ENCODE measurements around the gene SNTA1. TPM values are rescaled to one million over a fixed set of nuclear protein-coding genes. Genes with fewer than 3 reads are reported as not detected.

SNTA1 gene
- total and polyA plus RNA-seq, 2 of the 13 experiments (the other 11 are each of a cell fraction or from before 2014, with no cell fraction given) = 16.4 to 18.3 TPM

- TF ChIP-seq, protein P1, sequence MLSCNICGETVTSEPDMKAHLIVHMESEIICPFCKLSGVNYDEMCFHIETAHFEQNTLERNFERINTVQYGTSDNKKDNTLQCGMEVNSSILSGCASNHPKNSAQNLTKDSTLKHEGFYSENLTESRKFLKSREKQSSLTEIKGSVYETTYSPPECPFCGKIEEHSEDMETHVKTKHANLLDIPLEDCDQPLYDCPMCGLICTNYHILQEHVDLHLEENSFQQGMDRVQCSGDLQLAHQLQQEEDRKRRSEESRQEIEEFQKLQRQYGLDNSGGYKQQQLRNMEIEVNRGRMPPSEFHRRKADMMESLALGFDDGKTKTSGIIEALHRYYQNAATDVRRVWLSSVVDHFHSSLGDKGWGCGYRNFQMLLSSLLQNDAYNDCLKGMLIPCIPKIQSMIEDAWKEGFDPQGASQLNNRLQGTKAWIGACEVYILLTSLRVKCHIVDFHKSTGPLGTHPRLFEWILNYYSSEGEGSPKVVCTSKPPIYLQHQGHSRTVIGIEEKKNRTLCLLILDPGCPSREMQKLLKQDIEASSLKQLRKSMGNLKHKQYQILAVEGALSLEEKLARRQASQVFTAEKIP (CRISPR knock-in tag; IDR thresholded peaks at IDR 0.05; ENCODE audit: borderline replicate concordance) = no peak
- TF ChIP-seq ZNF749 (CRISPR knock-in tag; IDR thresholded peaks at IDR 0.05; ENCODE audit: borderline replicate concordance) = no peak; the same call in 1 of the 2 replicates
- TF ChIP-seq ESRRA (CRISPR knock-in tag; IDR thresholded peaks at IDR 0.05; ENCODE audit: low read depth) = no peak
- TF ChIP-seq NFE2L2 (IDR thresholded peaks at IDR 0.05; ENCODE audit: low read length) = no peak
- no peak for TF ChIP-seq JUND (CRISPR knock-in tag; IDR thresholded peaks at IDR 0.05)
- TF ChIP-seq, protein P2, sequence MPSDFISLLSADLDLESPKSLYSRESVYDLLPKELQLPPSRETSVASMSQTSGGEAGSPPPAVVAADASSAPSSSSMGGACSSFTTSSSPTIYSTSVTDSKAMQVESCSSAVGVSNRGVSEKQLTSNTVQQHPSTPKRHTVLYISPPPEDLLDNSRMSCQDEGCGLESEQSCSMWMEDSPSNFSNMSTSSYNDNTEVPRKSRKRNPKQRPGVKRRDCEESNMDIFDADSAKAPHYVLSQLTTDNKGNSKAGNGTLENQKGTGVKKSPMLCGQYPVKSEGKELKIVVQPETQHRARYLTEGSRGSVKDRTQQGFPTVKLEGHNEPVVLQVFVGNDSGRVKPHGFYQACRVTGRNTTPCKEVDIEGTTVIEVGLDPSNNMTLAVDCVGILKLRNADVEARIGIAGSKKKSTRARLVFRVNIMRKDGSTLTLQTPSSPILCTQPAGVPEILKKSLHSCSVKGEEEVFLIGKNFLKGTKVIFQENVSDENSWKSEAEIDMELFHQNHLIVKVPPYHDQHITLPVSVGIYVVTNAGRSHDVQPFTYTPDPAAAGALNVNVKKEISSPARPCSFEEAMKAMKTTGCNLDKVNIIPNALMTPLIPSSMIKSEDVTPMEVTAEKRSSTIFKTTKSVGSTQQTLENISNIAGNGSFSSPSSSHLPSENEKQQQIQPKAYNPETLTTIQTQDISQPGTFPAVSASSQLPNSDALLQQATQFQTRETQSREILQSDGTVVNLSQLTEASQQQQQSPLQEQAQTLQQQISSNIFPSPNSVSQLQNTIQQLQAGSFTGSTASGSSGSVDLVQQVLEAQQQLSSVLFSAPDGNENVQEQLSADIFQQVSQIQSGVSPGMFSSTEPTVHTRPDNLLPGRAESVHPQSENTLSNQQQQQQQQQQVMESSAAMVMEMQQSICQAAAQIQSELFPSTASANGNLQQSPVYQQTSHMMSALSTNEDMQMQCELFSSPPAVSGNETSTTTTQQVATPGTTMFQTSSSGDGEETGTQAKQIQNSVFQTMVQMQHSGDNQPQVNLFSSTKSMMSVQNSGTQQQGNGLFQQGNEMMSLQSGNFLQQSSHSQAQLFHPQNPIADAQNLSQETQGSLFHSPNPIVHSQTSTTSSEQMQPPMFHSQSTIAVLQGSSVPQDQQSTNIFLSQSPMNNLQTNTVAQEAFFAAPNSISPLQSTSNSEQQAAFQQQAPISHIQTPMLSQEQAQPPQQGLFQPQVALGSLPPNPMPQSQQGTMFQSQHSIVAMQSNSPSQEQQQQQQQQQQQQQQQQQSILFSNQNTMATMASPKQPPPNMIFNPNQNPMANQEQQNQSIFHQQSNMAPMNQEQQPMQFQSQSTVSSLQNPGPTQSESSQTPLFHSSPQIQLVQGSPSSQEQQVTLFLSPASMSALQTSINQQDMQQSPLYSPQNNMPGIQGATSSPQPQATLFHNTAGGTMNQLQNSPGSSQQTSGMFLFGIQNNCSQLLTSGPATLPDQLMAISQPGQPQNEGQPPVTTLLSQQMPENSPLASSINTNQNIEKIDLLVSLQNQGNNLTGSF (CRISPR knock-in tag; IDR thresholded peaks at IDR 0.05) = no peak
- no peak for TF ChIP-seq TP53 (CRISPR knock-in tag; conservative IDR thresholded peaks at IDR 0.05)
- 0 out of 2 replicates have a peak, but pooled peaks have one; percentile 13 for TF ChIP-seq ZSCAN21 (CRISPR knock-in tag; IDR thresholded peaks at IDR 0.05; ENCODE audit: borderline replicate concordance)
- no peak for TF ChIP-seq ZNF619 (CRISPR knock-in tag; IDR thresholded peaks at IDR 0.05)
- no peak for TF ChIP-seq ZNF580 (CRISPR knock-in tag; IDR thresholded peaks at IDR 0.05; ENCODE audit: borderline replicate concordance, low read depth)
- TF ChIP-seq POLR2A (IDR thresholded peaks at IDR 0.05; ENCODE audit: insufficient read depth in 1 of 2, low read depth in 2 of 2, low read length in 2 of 2) = no peak
- TF ChIP-seq ZNF75D (CRISPR knock-in tag; IDR thresholded peaks at IDR 0.05; ENCODE audit: borderline replicate concordance) = no peak
- TF ChIP-seq ZNF713 (CRISPR knock-in tag; IDR thresholded peaks at IDR 0.05) = no peak
- 0 out of 2 replicates have a peak, but pooled peaks have one; percentile 7 for TF ChIP-seq ZNF430 (CRISPR knock-in tag; IDR thresholded peaks at IDR 0.05)
- no peak for TF ChIP-seq ZNF704 (CRISPR knock-in tag; IDR thresholded peaks at IDR 0.05; ENCODE audit: borderline replicate concordance)
- no peak; the same call in 1 of the 2 replicates for TF ChIP-seq CHD2 (IDR thresholded peaks at IDR 0.05; ENCODE audit: low read depth, low read length)
- TF ChIP-seq DPF2 (CRISPR knock-in tag; IDR thresholded peaks at IDR 0.05; ENCODE audit: borderline replicate concordance, low read depth) = 0 out of 2 replicates have a peak, but pooled peaks have one; percentile 19
- TF ChIP-seq, protein P3, sequence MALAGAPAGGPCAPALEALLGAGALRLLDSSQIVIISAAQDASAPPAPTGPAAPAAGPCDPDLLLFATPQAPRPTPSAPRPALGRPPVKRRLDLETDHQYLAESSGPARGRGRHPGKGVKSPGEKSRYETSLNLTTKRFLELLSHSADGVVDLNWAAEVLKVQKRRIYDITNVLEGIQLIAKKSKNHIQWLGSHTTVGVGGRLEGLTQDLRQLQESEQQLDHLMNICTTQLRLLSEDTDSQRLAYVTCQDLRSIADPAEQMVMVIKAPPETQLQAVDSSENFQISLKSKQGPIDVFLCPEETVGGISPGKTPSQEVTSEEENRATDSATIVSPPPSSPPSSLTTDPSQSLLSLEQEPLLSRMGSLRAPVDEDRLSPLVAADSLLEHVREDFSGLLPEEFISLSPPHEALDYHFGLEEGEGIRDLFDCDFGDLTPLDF (CRISPR knock-in tag; IDR thresholded peaks at IDR 0.05) = no peak
- TF ChIP-seq ZNF616 (CRISPR knock-in tag; IDR thresholded peaks at IDR 0.05; ENCODE audit: low read depth) = peak; percentile 57; the same call in 1 of the 2 replicates
- TF ChIP-seq PHF5A (CRISPR knock-in tag; IDR thresholded peaks at IDR 0.05; ENCODE audit: low read depth, unreplicated experiment) = no peak
- no peak for TF ChIP-seq NR2F6 (IDR thresholded peaks at IDR 0.05)
- TF ChIP-seq NR2F6 (CRISPR knock-in tag; IDR thresholded peaks at IDR 0.05) = no peak
These were observed 504 bp downstream of the SNTA1 start (continued) for GRCh38 chr20:33443006-33443511.
